NB4 (cell line): ENCODE results near the gene S100B.

Source experiments
- CTCF ChIP-seq: IDR thresholded peaks from one replicate; pipeline ENCODE4 v1.5.1; 2012; ENCODE audit warnings: low read depth, low read length
- POLR2A ChIP-seq: IDR thresholded peaks from 2 replicates; pipeline ENCODE4 v1.6.1; 2011; ENCODE audit warnings: mild to moderate bottlenecking; ENCODE audit not compliant: insufficient read length; ENCODE audit errors: extremely low read depth

GRCh38 chr21:46562472-46562871 is 42.4 kb downstream of the S100B start:
- no peak for TF ChIP-seq CTCF
- TF ChIP-seq POLR2A = no peak
